Kidney epithelial cell (primary cell): Measurements from ENCODE around the gene IGF2R. TPM values are rescaled to one million over a fixed set of nuclear protein-coding genes. Genes with fewer than 3 reads are reported as not detected.

ENCODE experiments used
- DNase-seq: peaks from one replicate; pipeline ENCODE4 v3.0.0-alpha.2; 2010; ENCODE audit warnings: low read depth
- H3K27me3 ChIP-seq: 2 replicates; pipeline ENCODE4 v1.6.0; 2011; ENCODE audit warnings: low read length; ENCODE audit not compliant: control insufficient read depth, insufficient read depth
- H3K36me3 ChIP-seq: 2 replicates; pipeline ENCODE4 v1.5.1; 2011; ENCODE audit warnings: low read length; ENCODE audit not compliant: control insufficient read depth, insufficient read depth
- H3K4me3 ChIP-seq: 2 replicates; pipeline ENCODE4 v1.5.1; 2011; ENCODE audit warnings: low read depth, mild to moderate bottlenecking, control low read depth, low read length
- CTCF ChIP-seq: IDR thresholded peaks from 2 replicates; pipeline ENCODE4 v1.5.1; 2011; ENCODE audit warnings: mild to moderate bottlenecking, moderate library complexity, low read length, control low read depth, inconsistent platforms; ENCODE audit not compliant: insufficient read depth, poor library complexity, severe bottlenecking
- total RNA-seq: library from RNA; depleted of rRNA; stranded (reverse); fragments of >200 nt; gene quantifications from 2 replicates; pipeline ENCODE4 v1.2.3, GENCODE V29; 2015

IGF2R gene
- total RNA-seq, 1 donor from 2014 or later = 251 TPM

- Histone ChIP-seq H3K36me3 (no peaks in the 10 kb centered on the region), H3K27me3 (no peaks in the 10 kb centered on the region), H3K4me3 (no peak overlapping the region)
- DNase-seq = no peak
- TF ChIP-seq CTCF = no peak
These were observed 9.5 kb upstream of the IGF2R start for GRCh38 chr6:159959165-159959975.

- Histone ChIP-seq H3K27me3 (peaks cover 2% of the 10 kb centered on the region), H3K4me3 (no peak overlapping the region), H3K36me3 (no peaks in the 10 kb centered on the region)
- no peak for DNase-seq
- no peak for TF ChIP-seq CTCF
These were observed 8.9 kb upstream of the IGF2R start for GRCh38 chr6:159959976-159960384.

GRCh38 chr6:159960485-159960884 is 8.4 kb upstream of the IGF2R start:
- no peaks in the 10 kb centered on the region for H3K36me3 ChIP-seq
- TF ChIP-seq CTCF = no peak
- H3K4me3 ChIP-seq = no peak overlapping the region
- peaks cover 2% of the 10 kb centered on the region for H3K27me3 ChIP-seq
- DNase-seq = no peak

GRCh38 chr6:159961528-159961927 is 7.4 kb upstream of the IGF2R start:
- no peak for TF ChIP-seq CTCF
- Histone ChIP-seq H3K4me3 (no peak overlapping the region), H3K36me3 (no peaks in the 10 kb centered on the region), H3K27me3 (peaks cover 2% of the 10 kb centered on the region)
- DNase-seq = no peak

GRCh38 chr6:159963111-159963510 is 5.8 kb upstream of the IGF2R start:
- Histone ChIP-seq H3K27me3 (peaks cover 2% of the 10 kb centered on the region), H3K4me3 (no peak overlapping the region), H3K36me3 (no peaks in the 10 kb centered on the region)
- TF ChIP-seq CTCF = no peak
- no peak for DNase-seq

- no peak overlapping the region for H3K4me3 ChIP-seq
- DNase-seq = no peak
- H3K36me3 ChIP-seq = no peaks in the 10 kb centered on the region
- H3K27me3 ChIP-seq = peaks cover 2% of the 10 kb centered on the region
- no peak for TF ChIP-seq CTCF
These were observed 4.8 kb upstream of the IGF2R start for GRCh38 chr6:159964046-159964445.
